Breast epithelium (tissue), 3 donors: ENCODE measurements around the gene CR2.

Experiments
- POLR2A ChIP-seq: fragments of 450-650 bp; IDR thresholded peaks from one replicate; pipeline ENCODE4 v1.6.1; 2016; ENCODE audit warnings: antibody characterized with exemption, mild to moderate bottlenecking, moderate library complexity
- POLR2AphosphoS5 ChIP-seq, 3 donors: sonication (generic); formaldehyde crosslinking; IDR thresholded peaks; one replicate each; pipeline ENCODE4 v1.6.1; 2017; ENCODE audit warnings: antibody characterized with exemption in 3 of 3
- TF ChIP-seq, protein P1 (sequence below), 3 donors: fragments of 450-650 bp; IDR thresholded peaks; one replicate each; pipeline ENCODE4 v1.5.1; 2016 to 2017; ENCODE audit warnings: antibody characterized with exemption in 3 of 3, mild to moderate bottlenecking in 3 of 3, moderate library complexity in 3 of 3

- no peak for TF ChIP-seq POLR2A
- TF ChIP-seq, protein P1, sequence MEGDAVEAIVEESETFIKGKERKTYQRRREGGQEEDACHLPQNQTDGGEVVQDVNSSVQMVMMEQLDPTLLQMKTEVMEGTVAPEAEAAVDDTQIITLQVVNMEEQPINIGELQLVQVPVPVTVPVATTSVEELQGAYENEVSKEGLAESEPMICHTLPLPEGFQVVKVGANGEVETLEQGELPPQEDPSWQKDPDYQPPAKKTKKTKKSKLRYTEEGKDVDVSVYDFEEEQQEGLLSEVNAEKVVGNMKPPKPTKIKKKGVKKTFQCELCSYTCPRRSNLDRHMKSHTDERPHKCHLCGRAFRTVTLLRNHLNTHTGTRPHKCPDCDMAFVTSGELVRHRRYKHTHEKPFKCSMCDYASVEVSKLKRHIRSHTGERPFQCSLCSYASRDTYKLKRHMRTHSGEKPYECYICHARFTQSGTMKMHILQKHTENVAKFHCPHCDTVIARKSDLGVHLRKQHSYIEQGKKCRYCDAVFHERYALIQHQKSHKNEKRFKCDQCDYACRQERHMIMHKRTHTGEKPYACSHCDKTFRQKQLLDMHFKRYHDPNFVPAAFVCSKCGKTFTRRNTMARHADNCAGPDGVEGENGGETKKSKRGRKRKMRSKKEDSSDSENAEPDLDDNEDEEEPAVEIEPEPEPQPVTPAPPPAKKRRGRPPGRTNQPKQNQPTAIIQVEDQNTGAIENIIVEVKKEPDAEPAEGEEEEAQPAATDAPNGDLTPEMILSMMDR (IDR thresholded peaks at IDR 0.05) = no peak
- TF ChIP-seq POLR2AphosphoS5 (IDR thresholded peaks at IDR 0.05) = no peak
These were observed 24.2 kb upstream of the CR2 start for GRCh38 chr1:207429963-207430362.
